ENCODE data around the gene MSI2.

GRCh38 chr17:57586742-57587141 lies 330.4 kb downstream of the MSI2 start:
- no peak for TF ChIP-seq YY1 (IDR thresholded peaks at IDR 0.05; ENCODE audit: low read depth)
- TF ChIP-seq EP300 (IDR thresholded peaks at IDR 0.05; ENCODE audit: borderline replicate concordance): no peak
- TF ChIP-seq CEBPB (IDR thresholded peaks at IDR 0.05): no peak
- no peak for TF ChIP-seq REST (IDR thresholded peaks at IDR 0.05; ENCODE audit: low read depth)
- TF ChIP-seq CREB1 (IDR thresholded peaks at IDR 0.05; ENCODE audit: low read depth): no peak
- TF ChIP-seq USF1 (IDR thresholded peaks at IDR 0.05): no peak
- TF ChIP-seq MAX (IDR thresholded peaks at IDR 0.05): no peak
- TF ChIP-seq RAD21 (IDR thresholded peaks at IDR 0.05; ENCODE audit: low read depth): no peak

Measured in Ishikawa (cell line).